Esophagus muscularis mucosa (tissue), 3 donors: ENCODE data around the gene GNAS-AS1.

ENCODE experiments used
- POLR2A ChIP-seq: fragments of 450-650 bp; IDR thresholded peaks from one replicate; pipeline ENCODE4 v1.6.1; 2017; ENCODE audit warnings: antibody characterized with exemption, moderate library complexity, mild to moderate bottlenecking, low read depth
- POLR2AphosphoS5 ChIP-seq, 2 donors: sonication (generic); formaldehyde crosslinking; IDR thresholded peaks; one replicate each; pipeline ENCODE4 v1.6.1; 2017; ENCODE audit warnings: antibody characterized with exemption in 2 of 2
- TF ChIP-seq, protein P1 (sequence below), 3 experiments: fragments of 200-600 bp in 2 of 3; fragments of 450-650 bp in 1 of 3; sonication (generic) in 2 of 3; IDR thresholded peaks; one replicate each; pipeline ENCODE4 v1.5.1; 2017 to 2019; ENCODE audit warnings: antibody characterized with exemption in 3 of 3, mild to moderate bottlenecking in 2 of 3, moderate library complexity in 1 of 3

DNA sequence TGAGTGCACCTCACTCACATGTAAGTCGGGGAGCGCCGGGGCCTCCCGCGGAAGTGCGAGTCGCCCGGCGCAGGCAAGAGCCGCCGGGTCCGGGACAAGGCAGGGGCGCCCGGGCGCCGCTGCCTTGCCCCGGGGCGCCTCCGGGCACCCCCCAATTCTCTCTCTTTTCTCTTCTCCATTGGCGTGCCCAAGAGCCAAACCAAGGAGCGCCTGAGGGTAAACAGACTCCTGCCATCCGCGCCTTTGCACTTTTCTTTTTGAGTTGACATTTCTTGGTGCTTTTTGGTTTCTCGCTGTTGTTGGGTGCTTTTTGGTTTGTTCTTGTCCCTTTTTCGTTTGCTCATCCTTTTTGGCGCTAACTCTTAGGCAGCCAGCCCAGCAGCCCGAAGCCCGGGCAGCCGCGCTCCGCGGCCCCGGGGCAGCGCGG, 38.6 kb upstream of the GNAS-AS1 start:
- no peak for TF ChIP-seq POLR2A
- TF ChIP-seq, protein P1, sequence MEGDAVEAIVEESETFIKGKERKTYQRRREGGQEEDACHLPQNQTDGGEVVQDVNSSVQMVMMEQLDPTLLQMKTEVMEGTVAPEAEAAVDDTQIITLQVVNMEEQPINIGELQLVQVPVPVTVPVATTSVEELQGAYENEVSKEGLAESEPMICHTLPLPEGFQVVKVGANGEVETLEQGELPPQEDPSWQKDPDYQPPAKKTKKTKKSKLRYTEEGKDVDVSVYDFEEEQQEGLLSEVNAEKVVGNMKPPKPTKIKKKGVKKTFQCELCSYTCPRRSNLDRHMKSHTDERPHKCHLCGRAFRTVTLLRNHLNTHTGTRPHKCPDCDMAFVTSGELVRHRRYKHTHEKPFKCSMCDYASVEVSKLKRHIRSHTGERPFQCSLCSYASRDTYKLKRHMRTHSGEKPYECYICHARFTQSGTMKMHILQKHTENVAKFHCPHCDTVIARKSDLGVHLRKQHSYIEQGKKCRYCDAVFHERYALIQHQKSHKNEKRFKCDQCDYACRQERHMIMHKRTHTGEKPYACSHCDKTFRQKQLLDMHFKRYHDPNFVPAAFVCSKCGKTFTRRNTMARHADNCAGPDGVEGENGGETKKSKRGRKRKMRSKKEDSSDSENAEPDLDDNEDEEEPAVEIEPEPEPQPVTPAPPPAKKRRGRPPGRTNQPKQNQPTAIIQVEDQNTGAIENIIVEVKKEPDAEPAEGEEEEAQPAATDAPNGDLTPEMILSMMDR (IDR thresholded peaks at IDR 0.05), result no peak
- no peak for TF ChIP-seq POLR2AphosphoS5 (IDR thresholded peaks at IDR 0.05)
